Raji (cell line): Measurements from ENCODE around the gene IGSF21.

Source experiments
- POLR2A ChIP-seq: IDR thresholded peaks from 2 replicates; pipeline ENCODE4 v1.6.1; 2011; ENCODE audit warnings: low read depth, low read length, control low read depth; ENCODE audit not compliant: insufficient read depth

Gene IGSF21

DNA sequence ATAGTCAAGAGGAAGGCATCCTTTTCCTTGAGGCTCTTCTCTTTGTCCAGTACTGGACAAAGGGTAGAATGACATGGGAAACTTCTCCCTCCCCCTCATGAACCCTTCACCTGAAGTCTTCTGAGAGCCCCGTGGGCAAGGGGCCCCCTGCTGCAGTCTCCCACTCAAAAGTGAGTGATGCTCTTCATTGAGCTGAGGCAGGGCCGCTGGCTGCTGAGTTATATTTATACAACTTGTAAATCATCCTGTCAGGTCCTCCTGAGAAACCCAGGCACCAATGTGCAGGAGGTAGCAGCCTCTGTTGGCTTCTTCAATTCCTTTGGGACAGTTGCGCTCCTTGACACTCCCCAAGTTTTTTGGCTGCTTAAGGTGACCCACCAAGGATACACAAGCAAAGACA lies 150.2 kb downstream of the IGSF21 start:
- TF ChIP-seq POLR2A, result no peak

DNA sequence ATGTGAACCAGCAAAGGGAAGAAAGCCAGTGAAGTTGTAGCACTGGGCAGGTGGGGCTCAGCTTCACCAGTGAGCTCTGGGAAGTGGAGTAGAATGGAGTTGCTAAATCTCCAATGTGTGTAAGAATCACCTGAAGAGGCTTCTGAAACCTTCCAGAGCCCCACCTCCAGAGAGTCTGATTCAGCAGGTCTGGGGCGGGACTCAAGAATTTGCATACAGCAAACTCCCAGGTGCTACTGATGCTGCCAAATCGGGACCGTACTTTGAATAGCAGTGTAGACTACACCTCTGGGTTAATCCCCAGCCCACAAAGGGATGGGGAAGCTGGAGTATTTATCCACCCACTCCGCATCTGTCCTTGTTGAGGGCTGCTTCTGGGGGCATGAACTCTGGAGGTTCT lies 154.3 kb downstream of the IGSF21 start:
- no peak for TF ChIP-seq POLR2A

DNA sequence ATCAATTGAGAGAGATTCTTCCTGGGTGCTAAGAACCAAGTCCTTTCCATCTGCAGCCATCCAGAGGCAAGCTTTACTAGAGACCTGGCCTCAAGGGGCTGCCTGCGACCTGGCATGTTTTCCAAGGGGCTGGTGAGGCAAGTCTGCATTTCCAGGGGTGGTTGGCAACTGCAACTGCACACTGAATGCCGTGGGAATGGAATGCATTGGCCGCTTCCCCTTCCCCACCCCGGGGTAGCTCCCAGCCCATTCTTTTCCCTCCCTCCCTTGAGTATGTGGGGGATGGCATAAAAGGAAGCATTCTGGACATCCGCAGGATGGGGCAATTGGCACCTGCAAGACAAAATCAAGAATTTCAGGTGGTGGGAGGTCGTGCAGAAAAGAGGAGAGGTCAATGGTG lies 155.1 kb downstream of the IGSF21 start:
- no peak for TF ChIP-seq POLR2A

DNA sequence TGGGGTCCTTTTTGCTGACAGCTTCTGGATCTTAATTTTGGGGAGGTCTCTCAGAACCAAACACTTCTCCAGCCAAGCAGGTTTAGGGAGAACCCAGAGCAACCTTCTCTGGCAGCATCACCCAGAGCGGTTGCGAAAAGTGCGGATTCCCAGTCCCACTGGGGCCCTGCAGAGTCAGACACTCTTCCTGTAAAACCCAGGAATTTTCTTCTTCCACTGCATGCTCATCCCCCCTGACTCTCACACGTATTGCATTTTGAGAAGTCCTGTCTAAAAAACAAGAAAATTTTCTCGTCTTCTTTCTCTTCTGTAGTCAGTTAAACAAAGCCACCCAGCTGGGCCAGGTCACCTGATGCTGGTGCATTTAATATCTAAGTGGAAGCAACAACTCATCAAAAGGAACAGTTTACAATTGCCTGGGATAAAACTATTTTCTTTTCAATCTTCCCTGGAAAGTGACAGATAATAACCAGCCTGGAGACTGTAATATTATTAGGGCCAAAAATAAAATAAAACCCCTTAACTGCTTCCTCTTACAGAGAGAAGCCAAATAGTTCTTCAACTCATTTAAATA lies 156.0 kb downstream of the IGSF21 start:
- no peak for TF ChIP-seq POLR2A

DNA sequence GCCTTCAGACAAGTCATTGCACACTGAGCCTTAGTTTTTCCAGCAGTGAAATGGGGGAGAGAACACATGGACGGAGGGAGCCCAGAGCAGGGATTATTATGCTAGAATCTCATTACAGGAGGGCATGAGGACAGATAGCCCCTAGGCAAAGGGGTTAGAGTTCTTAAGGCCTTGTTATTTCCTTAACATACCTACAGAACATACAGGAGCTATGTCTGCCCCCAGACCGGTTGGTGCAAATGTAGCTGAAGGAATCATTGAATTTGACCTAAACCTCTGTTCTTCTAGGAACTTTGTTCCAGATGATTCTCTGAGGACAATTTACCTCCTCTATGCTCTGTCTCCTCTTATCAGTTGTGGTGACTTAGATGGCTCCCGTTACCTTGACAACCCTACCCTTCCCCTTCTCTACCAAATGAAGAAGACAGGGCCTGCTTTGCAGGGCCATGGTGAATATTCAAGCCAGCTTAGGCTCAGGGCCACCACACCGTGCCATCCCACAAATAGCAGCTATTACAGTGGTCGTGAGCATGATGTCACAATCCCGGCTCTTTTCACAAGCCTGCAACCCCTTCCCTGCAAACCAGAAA lies 156.9 kb downstream of the IGSF21 start:
- no peak for TF ChIP-seq POLR2A

DNA sequence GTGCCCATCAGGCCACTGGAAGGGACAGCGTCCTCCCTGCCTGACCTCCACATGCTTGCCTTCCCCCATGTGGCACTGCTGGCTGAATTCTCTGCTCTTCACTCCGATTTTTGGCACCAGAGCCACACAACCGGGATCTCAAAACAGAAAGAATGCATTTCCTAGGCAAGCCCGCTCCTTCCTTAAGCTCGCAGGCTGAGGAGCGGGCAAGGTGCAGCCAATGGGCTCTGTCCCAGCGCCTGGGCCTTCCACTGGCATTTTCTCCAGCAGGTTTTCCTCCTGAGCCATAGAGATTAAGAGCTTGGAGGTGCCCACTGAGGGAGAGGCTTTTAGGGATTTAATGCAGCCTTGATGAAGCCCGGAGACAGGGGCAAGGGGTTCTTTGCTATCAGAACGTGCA lies 158.0 kb downstream of the IGSF21 start:
- TF ChIP-seq POLR2A, result no peak

DNA sequence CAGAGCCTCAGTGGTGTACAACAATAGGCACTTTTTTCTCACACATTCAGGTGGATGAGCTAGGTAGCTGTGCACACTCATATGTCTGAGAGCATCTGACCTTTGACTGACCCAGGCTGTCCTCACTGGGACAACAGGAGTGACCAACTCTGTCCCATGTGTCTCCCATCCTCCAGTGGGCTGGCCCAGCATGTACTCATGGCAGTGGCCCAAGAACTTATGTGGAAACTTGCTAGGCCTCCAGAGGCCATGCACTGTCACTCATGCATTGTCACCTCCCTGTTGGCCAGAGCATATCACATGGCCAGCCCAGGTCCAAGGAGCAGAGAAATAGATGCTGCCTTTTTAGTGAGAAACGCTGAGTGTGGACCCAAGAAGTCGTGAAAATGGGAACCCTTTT lies 158.8 kb downstream of the IGSF21 start:
- TF ChIP-seq POLR2A, result no peak

DNA sequence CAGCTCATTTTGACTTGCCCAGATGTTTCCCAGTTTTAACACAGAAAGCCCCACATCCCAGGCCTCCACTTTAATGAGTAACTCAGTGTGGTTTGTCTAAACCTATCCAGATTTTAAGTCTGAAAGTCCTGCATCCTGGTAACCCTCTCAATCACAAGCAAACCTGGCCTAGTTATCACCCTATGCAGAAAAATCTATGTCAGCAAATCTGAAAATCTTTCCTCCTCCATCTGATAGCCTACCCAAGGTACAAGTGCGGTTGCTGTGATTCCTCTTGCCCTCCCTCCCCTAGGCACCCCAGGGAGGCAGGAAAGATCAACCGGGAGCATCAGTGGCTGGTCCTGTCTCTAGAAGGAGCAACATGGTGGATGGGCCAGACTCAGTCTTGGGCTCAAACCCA lies 163.7 kb downstream of the IGSF21 start:
- TF ChIP-seq POLR2A, result no peak

DNA sequence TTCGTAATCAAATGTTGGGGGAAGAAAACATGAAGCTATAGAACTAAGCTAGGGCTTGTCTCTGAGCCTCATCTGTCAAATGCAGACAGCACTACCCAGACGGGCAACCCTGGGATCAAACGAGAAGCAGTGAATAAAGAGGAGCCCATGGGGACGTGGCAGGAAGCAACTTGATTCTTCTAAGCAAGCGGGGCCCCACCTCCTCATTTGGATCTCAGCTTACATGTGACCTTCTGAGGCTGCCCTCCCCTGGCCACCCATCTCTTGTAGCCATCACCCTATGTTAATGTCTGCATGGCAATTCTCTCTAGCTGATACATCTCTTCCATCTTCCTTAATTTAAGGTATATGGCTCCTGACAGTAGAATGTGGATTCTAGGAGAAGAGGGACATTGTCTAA lies 171.3 kb downstream of the IGSF21 start:
- TF ChIP-seq POLR2A, result no peak

DNA sequence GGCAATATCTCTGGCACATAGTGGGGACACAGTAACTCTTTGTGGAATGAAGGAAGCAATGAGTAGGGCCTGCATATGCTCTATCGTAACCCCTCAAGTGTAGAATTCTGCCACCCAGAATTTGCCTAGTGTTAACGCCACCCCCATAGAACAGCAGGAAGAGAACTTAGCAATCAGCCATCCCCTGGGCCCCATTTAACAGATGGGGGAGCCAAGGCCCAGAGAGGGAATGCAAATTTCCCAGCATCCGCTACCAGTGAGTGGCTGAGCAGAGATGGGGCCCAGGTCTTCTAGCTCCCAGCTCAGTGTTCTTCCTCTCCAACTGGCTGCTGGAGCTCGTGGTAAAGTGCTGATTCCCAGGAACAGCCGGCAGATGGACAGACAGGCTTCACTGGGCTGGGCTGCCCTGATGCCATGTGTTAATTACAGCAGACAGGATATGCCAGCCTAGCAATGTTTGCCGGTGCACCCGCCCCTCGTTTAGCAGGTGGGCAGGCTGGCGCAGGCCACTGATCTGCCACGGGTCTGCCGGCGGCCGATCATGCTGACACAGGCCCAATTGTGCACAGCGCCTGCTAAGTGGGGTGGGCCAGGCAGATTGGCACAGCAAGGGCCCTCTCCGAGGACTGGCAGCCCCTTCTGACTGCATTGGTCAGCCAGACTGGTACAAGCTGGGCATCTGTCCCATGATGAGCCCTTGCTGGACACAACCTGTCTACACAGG lies 171.9 kb downstream of the IGSF21 start:
- no peak for TF ChIP-seq POLR2A

DNA sequence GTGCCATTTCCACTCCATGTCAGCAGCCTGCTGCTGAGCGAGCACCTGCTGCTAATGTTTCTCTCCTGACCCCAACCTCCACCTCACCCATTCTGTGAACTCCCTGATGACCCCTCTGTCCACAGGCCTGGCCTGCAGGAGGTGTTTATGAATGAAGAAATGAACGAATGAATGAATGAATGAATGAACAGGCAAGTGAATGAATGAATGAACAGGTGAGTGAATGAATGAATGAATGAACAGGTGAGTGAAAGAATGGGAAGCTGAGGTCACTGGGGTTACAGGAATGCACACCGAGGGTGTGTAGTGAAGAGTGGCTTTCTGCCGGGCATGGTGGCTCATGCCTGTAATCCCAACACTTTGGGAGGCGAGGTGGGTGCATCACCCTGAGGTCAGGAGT lies 173.4 kb downstream of the IGSF21 start:
- TF ChIP-seq POLR2A, result no peak

DNA sequence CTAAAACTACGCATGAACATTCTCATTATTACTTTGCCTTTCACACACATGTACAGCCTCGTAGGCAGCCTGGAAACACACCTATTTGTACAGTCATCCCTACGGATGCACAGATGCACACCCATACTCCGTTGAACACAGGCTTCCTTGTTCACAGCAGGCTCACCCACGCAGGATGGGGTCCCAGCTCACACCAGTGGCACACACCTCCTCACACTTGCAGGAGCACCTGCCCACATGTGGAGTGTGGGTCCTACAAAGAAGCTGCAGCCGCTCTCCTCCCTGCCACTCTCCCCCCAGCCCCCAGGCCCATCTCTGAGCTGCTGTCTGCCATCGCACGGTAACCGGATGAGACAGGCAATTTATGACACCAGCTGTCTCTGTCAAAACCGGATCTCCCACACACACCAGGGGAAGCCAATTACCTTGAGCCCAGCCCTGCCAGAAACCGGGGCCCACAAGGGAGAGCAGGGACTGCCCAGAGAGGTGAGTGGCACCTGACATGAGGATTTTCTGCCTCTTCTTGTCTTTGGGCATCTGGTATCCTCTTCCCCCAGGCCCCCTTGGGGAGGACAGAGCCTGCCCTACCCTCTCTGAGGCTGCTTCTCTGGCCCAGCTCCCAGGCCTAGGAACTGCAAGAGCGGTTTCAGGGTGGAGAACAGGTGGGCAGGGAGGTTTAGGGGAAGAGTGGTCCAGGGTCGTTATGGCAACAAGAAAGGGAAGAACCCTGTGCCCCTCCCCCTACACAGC lies 175.4 kb downstream of the IGSF21 start:
- no peak for TF ChIP-seq POLR2A

DNA sequence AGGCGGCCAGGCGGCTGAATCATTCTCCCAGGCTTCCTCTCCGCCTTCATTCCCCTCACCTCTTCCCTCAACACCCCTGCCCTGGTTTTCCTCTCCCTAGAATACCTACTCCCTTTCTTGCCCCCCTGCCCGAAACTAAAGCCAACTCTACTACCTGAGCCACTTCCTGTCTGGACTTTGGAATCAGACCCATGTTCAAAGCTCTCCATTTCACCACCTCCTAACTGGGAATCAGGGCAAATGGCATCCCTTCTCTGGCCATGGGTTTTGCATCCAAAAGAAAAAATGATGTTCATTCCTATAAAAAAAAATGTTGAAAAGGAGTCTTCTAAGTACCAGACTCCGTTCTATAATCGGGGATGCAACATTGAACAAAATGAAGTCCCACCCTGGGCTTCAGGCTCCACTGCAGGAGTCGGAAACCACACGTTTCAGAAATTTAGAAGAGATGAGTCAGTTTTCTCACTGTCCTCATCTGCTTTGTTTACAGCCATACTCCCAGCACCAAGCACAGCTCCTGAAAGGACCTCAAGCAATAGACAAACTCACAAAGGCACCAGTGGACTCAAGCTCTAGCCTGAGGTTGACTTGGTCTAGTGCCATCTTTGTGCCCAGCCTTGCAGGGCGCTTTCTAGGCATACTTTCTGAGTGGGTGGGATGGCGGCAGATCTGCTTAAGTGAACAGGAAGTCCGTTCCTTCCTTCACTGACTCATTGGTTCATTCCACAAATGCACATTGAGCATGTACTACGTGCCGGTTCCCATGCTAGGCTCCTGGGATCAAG lies 176.2 kb downstream of the IGSF21 start:
- TF ChIP-seq POLR2A, result no peak

DNA sequence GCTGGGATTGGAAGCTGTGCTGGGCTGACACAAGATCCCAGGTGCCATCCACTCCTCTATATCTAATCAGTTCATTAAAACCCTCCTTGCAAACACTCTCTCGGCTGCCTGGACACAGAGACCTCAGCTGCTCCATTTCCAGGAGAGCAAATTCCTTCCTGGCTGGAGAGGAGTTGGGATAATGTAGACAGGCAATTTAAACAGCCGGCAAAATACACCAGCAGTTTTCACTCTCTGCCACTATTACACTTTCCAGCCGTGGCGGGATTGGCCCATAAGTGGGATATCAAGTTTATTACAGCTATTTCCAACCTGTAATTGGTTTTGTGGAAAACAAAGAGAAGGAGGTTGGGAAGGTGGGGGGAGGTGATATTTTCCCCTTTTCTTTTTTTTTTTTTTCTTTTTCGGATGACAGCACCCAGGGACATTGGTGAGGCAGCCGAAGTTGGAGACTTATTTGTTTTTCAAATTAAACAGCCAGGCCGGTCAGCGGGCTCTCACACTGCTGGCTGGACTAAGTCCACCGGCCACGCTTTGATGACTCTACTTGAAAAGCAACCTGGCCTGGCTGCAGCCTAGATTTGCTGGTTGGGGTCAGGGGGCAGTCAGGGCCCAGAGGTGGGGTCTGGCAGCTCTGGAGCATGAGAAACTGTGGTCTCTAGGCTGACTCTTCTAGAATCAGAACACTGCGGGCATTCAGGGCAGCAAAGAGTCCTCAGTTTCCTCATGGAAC lies 177.4 kb downstream of the IGSF21 start:
- TF ChIP-seq POLR2A, result no peak
